Measurements from ENCODE around the gene KIN.
"Not testable (repeated sequence)": the region's sequence is repeated elsewhere in the genome, so short reads cannot be mapped to it uniquely, and the experiment has no call there.

The KIN gene

DNA sequence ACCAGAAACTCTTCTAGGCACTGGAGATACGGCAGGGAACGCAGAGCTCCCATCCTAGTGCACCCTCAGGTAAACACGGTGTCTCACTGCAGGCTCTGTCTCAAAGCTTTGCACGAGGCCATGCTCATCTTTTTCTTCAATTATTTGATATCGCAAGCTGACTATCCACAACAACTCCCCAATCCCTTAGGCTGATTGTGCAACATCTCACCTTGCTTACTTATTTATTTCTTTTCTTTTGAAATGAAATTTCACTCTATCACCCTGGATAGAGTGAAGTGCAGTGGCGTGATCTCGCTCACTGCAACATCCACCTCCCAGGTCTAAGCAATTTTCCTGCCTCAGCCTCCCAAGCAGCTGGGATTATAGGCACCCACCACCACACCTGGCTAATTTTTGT lies 72.3 kb downstream of the KIN start:
- DNase-seq (ENCODE audit: low read depth) = no peak
- no peak overlapping the region for H3K4me3 ChIP-seq (replicated peaks; ENCODE audit: low read depth, low read length)
- TF ChIP-seq CTCF (IDR thresholded peaks at IDR 0.05; ENCODE audit: low read length, missing control alignments) = no peak

DNA sequence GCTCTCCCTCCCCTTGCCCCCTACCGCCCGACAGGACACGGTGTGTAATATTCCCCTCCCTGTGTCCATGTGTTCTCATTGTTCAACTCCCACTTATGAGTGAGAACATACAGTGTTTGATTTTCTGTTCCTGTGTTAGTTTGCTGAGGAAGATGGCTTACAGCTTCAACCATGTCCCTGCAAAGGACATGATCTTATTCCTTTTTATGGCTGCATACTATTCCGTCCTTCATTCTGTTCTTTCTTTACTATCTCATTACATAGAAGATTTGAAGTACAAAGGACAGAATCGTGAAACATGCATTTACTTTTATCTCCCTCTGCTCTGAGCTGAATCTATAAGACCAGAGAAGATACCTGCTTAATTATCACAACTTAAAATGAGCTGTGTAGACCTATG lies 76.7 kb downstream of the KIN start:
- H3K4me3 ChIP-seq (replicated peaks; ENCODE audit: low read depth, low read length); DNase-seq (ENCODE audit: low read depth): not testable (repeated sequence)

DNA sequence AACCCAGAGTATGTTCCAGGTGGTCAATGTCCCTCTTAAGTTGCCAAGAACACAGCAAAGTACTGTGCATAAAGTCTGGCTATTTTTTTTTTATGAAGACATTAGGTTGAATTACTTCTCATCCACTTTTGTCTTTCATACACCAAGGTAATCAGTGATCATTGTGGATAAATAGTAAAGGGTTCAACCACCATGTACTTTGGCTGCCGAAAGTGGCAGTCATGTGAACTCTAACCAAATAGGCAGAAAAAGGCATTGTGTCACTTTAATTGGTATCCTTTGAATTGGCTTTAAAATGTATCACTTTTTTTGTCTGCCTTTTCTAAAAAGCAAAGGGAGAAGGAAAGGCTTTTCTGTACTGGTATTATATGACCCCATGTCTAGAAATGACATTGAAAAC lies 77.3 kb downstream of the KIN start:
- DNase-seq (ENCODE audit: low read depth) = no peak
- no peak overlapping the region for H3K4me3 ChIP-seq (replicated peaks; ENCODE audit: low read depth, low read length)
- no peak for TF ChIP-seq CTCF (IDR thresholded peaks at IDR 0.05; ENCODE audit: low read length, missing control alignments)

GRCh38 chr10:7708832-7709231 lies 79.0 kb downstream of the KIN start:
- no peak for DNase-seq (ENCODE audit: low read depth)
- TF ChIP-seq CTCF (IDR thresholded peaks at IDR 0.05; ENCODE audit: low read length, missing control alignments) = no peak
- no peak overlapping the region for H3K4me3 ChIP-seq (replicated peaks; ENCODE audit: low read depth, low read length)

GRCh38 chr10:7707858-7708622 lies 79.8 kb downstream of the KIN start:
- DNase-seq (ENCODE audit: low read depth) = no peak
- H3K4me3 ChIP-seq (replicated peaks; ENCODE audit: low read depth, low read length) = no peak overlapping the region
- TF ChIP-seq CTCF (IDR thresholded peaks at IDR 0.05; ENCODE audit: low read length, missing control alignments) = no peak

DNA sequence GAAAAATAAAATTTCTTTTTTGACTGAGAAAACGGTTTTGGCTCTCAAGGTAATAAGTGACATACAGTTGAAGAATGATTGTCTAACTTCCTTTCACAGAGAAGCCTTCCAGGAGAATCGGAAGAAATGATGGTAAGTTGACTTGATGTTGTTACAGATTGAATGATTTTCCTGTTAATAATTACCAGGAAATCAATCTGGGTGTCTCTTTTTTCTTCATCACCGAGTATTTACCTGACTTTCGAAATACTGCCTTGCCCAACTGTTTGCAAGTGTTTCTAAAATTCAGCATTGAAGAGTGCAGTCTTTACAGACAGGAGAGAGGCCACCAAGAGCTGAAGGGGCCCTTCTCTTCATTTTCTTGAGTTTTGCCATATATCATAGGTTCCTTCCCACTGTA lies 80.7 kb downstream of the KIN start:
- H3K4me3 ChIP-seq (replicated peaks; ENCODE audit: low read depth, low read length) = no peak overlapping the region
- no peak for TF ChIP-seq CTCF (IDR thresholded peaks at IDR 0.05; ENCODE audit: low read length, missing control alignments)
- no peak for DNase-seq (ENCODE audit: low read depth)

- no peak for TF ChIP-seq CTCF (IDR thresholded peaks at IDR 0.05; ENCODE audit: low read length, missing control alignments)
- DNase-seq (ENCODE audit: low read depth) = no peak
- H3K4me3 ChIP-seq (replicated peaks; ENCODE audit: low read depth, low read length) = no peak overlapping the region
These were observed 81.2 kb downstream of the KIN start for GRCh38 chr10:7706534-7707073.
